GM12878 (cell line): ENCODE measurements around the gene PHF2. TPM values are rescaled to one million over a fixed set of nuclear protein-coding genes. Genes with fewer than 3 reads are reported as not detected.

Source experiments
- ATAC-seq: fragments of 200-7000 bp; cut with Tn5 transposase; 3 replicates; pipeline ENCODE4 v1.9.1; 2020; ENCODE audit warnings: mild to moderate bottlenecking, moderate library complexity
- BruUV-seq: library from RNA; stranded (reverse); fragments of 400-500 nt; replicated peaks from 2 replicates; lab custom pipeline; 2021; lab: Mats Ljungman, UMichigan
- CTCF ChIA-PET: fragments of 300-600 bp; sonication (Branson Sonifier 250); formaldehyde crosslinking; extraction: SDS; loops from one replicate; lab custom pipeline; 2021; ENCODE audit warnings: inconsistent platforms; lab: Yijun Ruan, JAX
- POLR2A ChIA-PET: fragments of 350-600 bp; formaldehyde crosslinking; extraction: SDS; loops from one replicate; lab custom pipeline; 2021; ENCODE audit warnings: inconsistent platforms; lab: Charles Lee
- RAD21 ChIA-PET: fragments of 300-600 bp; sonication (Branson Sonifier 250); formaldehyde crosslinking; loops from one replicate; lab custom pipeline; 2023; ENCODE audit warnings: antibody characterized with exemption; ENCODE audit not compliant: unreplicated experiment; lab: Charles Lee
- SMC1A ChIA-PET: fragments of 300-600 bp; sonication (Branson Sonifier 250); formaldehyde crosslinking; loops from one replicate; lab custom pipeline; 2023; ENCODE audit not compliant: unreplicated experiment, uncharacterized antibody; lab: Charles Lee
- DNase-seq: peaks from one replicate; pipeline ENCODE4 v3.0.0-alpha.2; 2011; ENCODE audit warnings: low read depth, low spot score
- FAIRE-seq: peaks from 3 replicates; lab custom pipeline; 2011; peaks lifted over from hg19 to GRCh38; lab: Jason Lieb, UNC
- H2AFZ ChIP-seq: 2 replicates; pipeline ENCODE4 v1.6.0; 2011; ENCODE audit warnings: low read depth, low read length, control low read depth; ENCODE audit not compliant: control insufficient read depth
- H3K27ac ChIP-seq: 2 replicates; pipeline ENCODE4 v1.5.1; 2011; ENCODE audit warnings: control low read depth; ENCODE audit not compliant: control insufficient read depth, insufficient read depth
- H3K27me3 ChIP-seq, 2 experiments: replicated peaks in 1 of 2; 2 replicates each; pipeline versions ENCODE4 v1.6.0 to v1.6.1; 2011; ENCODE audit warnings: low read length in 1 of 2; ENCODE audit not compliant: control insufficient read depth in 2 of 2, insufficient read depth in 2 of 2
- H3K36me3 ChIP-seq, 2 experiments: 2 replicates each; pipeline ENCODE4 v1.5.1; 2011; ENCODE audit warnings: low read length in 1 of 2; ENCODE audit not compliant: control insufficient read depth in 2 of 2, insufficient read depth in 2 of 2
- H3K4me1 ChIP-seq: 2 replicates; pipeline ENCODE4 v1.6.1; 2011; ENCODE audit warnings: mild to moderate bottlenecking, low read length, moderate library complexity, mixed read lengths; ENCODE audit not compliant: control insufficient read depth, insufficient read depth
- H3K4me2 ChIP-seq: 2 replicates; pipeline ENCODE4 v1.6.0; 2011; ENCODE audit warnings: control low read depth; ENCODE audit not compliant: control insufficient read depth, insufficient read depth
- H3K4me3 ChIP-seq: fragments of 200-600 bp; sonication (generic); 2 replicates; pipeline ENCODE4 v1.5.1; 2016
- H3K79me2 ChIP-seq: 2 replicates; pipeline ENCODE4 v1.6.0; 2011; ENCODE audit warnings: low read length; ENCODE audit not compliant: control insufficient read depth, insufficient read depth
- H3K9ac ChIP-seq: 2 replicates; pipeline ENCODE4 v1.8.0; 2011; ENCODE audit warnings: low read length, control low read depth, mixed read lengths; ENCODE audit not compliant: control insufficient read depth, insufficient read depth
- H3K9me3 ChIP-seq: replicated peaks from 3 replicates; pipeline ENCODE4 v1.5.1; 2011; ENCODE audit warnings: mild to moderate bottlenecking, low read length; ENCODE audit not compliant: control insufficient read depth, insufficient read depth
- H4K20me1 ChIP-seq: 2 replicates; pipeline ENCODE4 v1.6.0; 2011; ENCODE audit not compliant: control insufficient read depth, insufficient read depth
- CBFB ChIP-seq: IDR thresholded peaks from 2 replicates; pipeline ENCODE4 v1.6.1; 2016; ENCODE audit warnings: antibody characterized with exemption, low read depth
- CBX3 ChIP-seq: fragments of 200-600 bp; sonication (generic); IDR thresholded peaks from 2 replicates; pipeline ENCODE4 v1.6.1; 2016; ENCODE audit warnings: low read depth, borderline replicate concordance
- CBX5 ChIP-seq: sonication (generic); IDR thresholded peaks from 2 replicates; pipeline ENCODE4 v1.6.1; 2016; ENCODE audit warnings: low read depth, moderate library complexity, mild to moderate bottlenecking, inconsistent platforms
- CEBPZ ChIP-seq: fragments of 150-350 bp; IDR thresholded peaks from 2 replicates; pipeline ENCODE4 v1.6.1; 2016; ENCODE audit warnings: low read depth, low read length
- HCFC1 ChIP-seq: fragments of 150-350 bp; IDR thresholded peaks from 2 replicates; pipeline ENCODE4 v1.6.1; 2014; ENCODE audit warnings: low read length
- HDAC6 ChIP-seq: fragments of 200-600 bp; sonication (generic); IDR thresholded peaks from one replicate; pipeline ENCODE4 v1.8.0; 2017; ENCODE audit warnings: antibody characterized with exemption; ENCODE audit not compliant: unreplicated experiment
- KDM1A ChIP-seq: fragments of 200-600 bp; sonication (generic); IDR thresholded peaks from 2 replicates; pipeline ENCODE4 v1.6.1; 2016; ENCODE audit warnings: borderline replicate concordance
- MEF2A ChIP-seq: IDR thresholded peaks from 2 replicates; pipeline ENCODE4 v1.6.1; 2011; ENCODE audit warnings: low read depth, mild to moderate bottlenecking, low read length, moderate library complexity; ENCODE audit not compliant: insufficient read depth
- MYC ChIP-seq: IDR thresholded peaks from 2 replicates; pipeline ENCODE4 v1.6.1; 2011; ENCODE audit warnings: mild to moderate bottlenecking, low read length, moderate library complexity, inconsistent platforms; ENCODE audit not compliant: insufficient read depth, insufficient replicate concordance, insufficient read length, severe bottlenecking
- POLR2AphosphoS2 ChIP-seq: IDR thresholded peaks from 2 replicates; pipeline ENCODE4 v1.6.1; 2011; ENCODE audit warnings: low read depth, mild to moderate bottlenecking, low read length, improper control_type of control experiment, moderate library complexity
- SP1 ChIP-seq: IDR thresholded peaks from one replicate; pipeline ENCODE4 v1.6.1; 2011; ENCODE audit warnings: low read depth, low read length
- SREBF2 ChIP-seq: IDR thresholded peaks from 2 replicates; pipeline ENCODE4 v1.6.1; 2012; ENCODE audit warnings: mild to moderate bottlenecking, low read length
- USF1 ChIP-seq: IDR thresholded peaks from 2 replicates; pipeline ENCODE4 v1.6.1; 2011; ENCODE audit warnings: borderline replicate concordance, low read depth, mild to moderate bottlenecking, moderate library complexity, mixed read lengths, low read length; ENCODE audit not compliant: insufficient read depth; ENCODE audit errors: extremely low read length
- ZBED1 ChIP-seq: IDR thresholded peaks from 2 replicates; pipeline ENCODE4 v1.6.1; 2016; ENCODE audit warnings: borderline replicate concordance
- WGBS: methylation state at CpG from one replicate; pipeline ENCODE4 v1.1.6; 2016; ENCODE audit warnings: low lambda C conversion rate; ENCODE audit not compliant: insufficient replicate concordance, insufficient coverage; ENCODE audit errors: missing lambda C conversion rate; 5-methylcytosine and 5-hydroxymethylcytosine counted together
- in situ Hi-C: fragments of 300-500 bp; cut with MboI; formaldehyde crosslinking; loops from 9 replicates; pipeline ENCODE4 v1.14.3; 2018; ENCODE audit warnings: mixed read lengths
- intact Hi-C: fragments of 100-400 bp; cut with micrococcal nuclease; formaldehyde crosslinking; loops from one replicate; pipeline ENCODE4 v1.14.2; 2022; ENCODE audit not compliant: unreplicated experiment
- polyA plus RNA-seq, 11 experiments: library from polyadenylated mRNA; depleted of rRNA in 4 of 11; unstranded in 6 of 11; stranded (reverse) in 5 of 11; fragments of >200 nt; fragmentation: Nextera tagmentation in 4 of 11; fragmentation: Illumina TruSeq in 1 of 11; extraction: Ambion mirVana in 4 of 11; extraction: Trizol in 1 of 11; gene quantifications; 1 replicate in 1 of 11; 2 replicates in 10 of 11; pipeline versions ENCODE4 v1.2.1 to v1.2.3, GENCODE V29; 2011 to 2016; ENCODE audit warnings: inconsistent platforms in 2 of 11, missing spikeins in 2 of 11, low read depth in 1 of 11
- total RNA-seq, 4 experiments: library from RNA; depleted of rRNA in 3 of 4; stranded (reverse); fragments of >200 nt in 3 of 4; fragmentation: Illumina TruSeq in 1 of 4; extraction: Trizol in 1 of 4; gene quantifications; 2 replicates each; pipeline versions ENCODE4 v1.2.1 to v1.2.3, GENCODE V29; 2013 to 2021
- TF ChIP-seq, protein P1 (sequence below): fragments of 450-650 bp; IDR thresholded peaks from 2 replicates; pipeline ENCODE4 v1.6.1; 2018; ENCODE audit warnings: mild to moderate bottlenecking, low read depth, moderate library complexity; ENCODE audit not compliant: partially characterized antibody
- TF ChIP-seq, protein P2 (sequence below): fragments of 450-650 bp; IDR thresholded peaks from 2 replicates; pipeline ENCODE4 v1.6.1; 2017; ENCODE audit warnings: borderline replicate concordance

Gene PHF2
- total and polyA plus RNA-seq, 10 of the 15 experiments (the other 5 are each of a cell fraction or from before 2014, with no cell fraction given), result 0.34 to 13.3 (median 5.5) TPM

DNA sequence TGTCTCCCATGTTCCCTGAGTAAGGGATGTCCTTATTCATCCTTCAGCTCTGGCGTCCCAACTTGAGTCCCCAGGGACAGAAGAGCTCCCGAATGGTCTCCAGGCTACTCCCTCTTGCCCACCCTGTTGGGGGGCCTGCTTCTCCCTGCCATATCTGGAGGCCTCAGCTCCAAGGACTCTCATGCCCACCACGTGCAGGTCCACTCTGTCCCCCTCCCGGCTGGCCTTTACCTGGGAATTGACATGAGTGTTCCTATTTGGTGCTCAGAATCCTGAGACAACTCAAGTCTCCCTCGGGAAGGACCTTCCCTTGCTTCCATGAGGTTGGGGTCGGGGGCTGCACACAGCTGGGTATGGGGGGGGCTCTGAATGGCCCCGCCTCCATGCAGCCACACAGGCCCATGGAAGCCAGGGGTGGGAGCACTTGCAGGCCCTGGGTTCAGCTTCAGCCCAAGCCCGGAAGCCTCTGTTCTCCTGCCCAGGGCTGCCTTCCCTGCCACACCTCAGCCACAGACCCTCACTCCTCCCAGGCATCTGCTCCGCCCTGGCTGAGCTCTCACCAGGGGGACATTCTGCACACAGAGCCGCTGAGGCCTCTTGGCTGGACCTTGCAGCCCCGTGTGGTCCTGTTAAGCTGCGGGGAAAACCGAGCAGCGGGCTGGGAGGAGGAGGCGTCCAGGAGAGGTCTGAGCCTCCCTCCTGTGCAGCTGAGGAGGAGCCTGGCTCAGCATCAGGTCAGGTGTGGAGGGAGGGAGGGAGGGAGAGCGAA lies 121.9 kb downstream of the PHF2 start:
- in situ Hi-C loops (no loop called here), intact Hi-C loops (no loop called here)
- Histone ChIP-seq H3K9ac (no peak overlapping the region), H3K36me3 (no peaks in the 10 kb centered on the region), H3K27me3 (no peaks in the 10 kb centered on the region), H3K79me2 (no peaks in the 10 kb centered on the region), H2AFZ (no peak overlapping the region), H3K4me2 (no peak overlapping the region), H4K20me1 (no peaks in the 10 kb centered on the region), H3K4me1 (no peaks in the 10 kb centered on the region), H3K4me3 (no peak overlapping the region), H3K9me3 (no peaks in the 10 kb centered on the region; the same call in 2 of the 3 replicates), H3K27ac (no peak overlapping the region)
- POLR2A ChIA-PET, result no interaction called here
- SMC1A ChIA-PET, result no interaction called here
- WGBS, result 40% methylated on average over 14 of the region's 16 CpGs
- FAIRE-seq (no peak), DNase-seq (no peak), ATAC-seq (no peak)
- RAD21 ChIA-PET, result no interaction called here
- TF ChIP-seq SREBF2 (no peak), ZBED1 (no peak), KDM1A (no peak), USF1 (no peak), CBFB (no peak), CBX3 (no peak), CBX5 (no peak), SP1 (no peak), CEBPZ (no peak), MEF2A (no peak), POLR2AphosphoS2 (no peak), MYC (no peak), HDAC6 (no peak), HCFC1 (no peak)
- TF ChIP-seq, protein P1, sequence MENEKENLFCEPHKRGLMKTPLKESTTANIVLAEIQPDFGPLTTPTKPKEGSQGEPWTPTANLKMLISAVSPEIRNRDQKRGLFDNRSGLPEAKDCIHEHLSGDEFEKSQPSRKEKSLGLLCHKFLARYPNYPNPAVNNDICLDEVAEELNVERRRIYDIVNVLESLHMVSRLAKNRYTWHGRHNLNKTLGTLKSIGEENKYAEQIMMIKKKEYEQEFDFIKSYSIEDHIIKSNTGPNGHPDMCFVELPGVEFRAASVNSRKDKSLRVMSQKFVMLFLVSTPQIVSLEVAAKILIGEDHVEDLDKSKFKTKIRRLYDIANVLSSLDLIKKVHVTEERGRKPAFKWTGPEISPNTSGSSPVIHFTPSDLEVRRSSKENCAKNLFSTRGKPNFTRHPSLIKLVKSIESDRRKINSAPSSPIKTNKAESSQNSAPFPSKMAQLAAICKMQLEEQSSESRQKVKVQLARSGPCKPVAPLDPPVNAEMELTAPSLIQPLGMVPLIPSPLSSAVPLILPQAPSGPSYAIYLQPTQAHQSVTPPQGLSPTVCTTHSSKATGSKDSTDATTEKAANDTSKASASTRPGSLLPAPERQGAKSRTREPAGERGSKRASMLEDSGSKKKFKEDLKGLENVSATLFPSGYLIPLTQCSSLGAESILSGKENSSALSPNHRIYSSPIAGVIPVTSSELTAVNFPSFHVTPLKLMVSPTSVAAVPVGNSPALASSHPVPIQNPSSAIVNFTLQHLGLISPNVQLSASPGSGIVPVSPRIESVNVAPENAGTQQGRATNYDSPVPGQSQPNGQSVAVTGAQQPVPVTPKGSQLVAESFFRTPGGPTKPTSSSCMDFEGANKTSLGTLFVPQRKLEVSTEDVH, result no peak
- TF ChIP-seq, protein P2, sequence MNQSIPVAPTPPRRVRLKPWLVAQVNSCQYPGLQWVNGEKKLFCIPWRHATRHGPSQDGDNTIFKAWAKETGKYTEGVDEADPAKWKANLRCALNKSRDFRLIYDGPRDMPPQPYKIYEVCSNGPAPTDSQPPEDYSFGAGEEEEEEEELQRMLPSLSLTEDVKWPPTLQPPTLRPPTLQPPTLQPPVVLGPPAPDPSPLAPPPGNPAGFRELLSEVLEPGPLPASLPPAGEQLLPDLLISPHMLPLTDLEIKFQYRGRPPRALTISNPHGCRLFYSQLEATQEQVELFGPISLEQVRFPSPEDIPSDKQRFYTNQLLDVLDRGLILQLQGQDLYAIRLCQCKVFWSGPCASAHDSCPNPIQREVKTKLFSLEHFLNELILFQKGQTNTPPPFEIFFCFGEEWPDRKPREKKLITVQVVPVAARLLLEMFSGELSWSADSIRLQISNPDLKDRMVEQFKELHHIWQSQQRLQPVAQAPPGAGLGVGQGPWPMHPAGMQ, result no peak
- CTCF ChIA-PET, result no interaction called here
- BruUV-seq, result no TSS peak
